ENCODE measurements around the gene ZNF491. TPM values are rescaled to one million over a fixed set of nuclear protein-coding genes. Genes with fewer than 3 reads are reported as not detected.

ZNF491 gene
- total and polyA plus RNA-seq, 9 of the 15 experiments (the other 6 are each of a cell fraction or from before 2014, with no cell fraction given): 0.19 to 0.95 (median 0.39) TPM; not detected in 1

DNA sequence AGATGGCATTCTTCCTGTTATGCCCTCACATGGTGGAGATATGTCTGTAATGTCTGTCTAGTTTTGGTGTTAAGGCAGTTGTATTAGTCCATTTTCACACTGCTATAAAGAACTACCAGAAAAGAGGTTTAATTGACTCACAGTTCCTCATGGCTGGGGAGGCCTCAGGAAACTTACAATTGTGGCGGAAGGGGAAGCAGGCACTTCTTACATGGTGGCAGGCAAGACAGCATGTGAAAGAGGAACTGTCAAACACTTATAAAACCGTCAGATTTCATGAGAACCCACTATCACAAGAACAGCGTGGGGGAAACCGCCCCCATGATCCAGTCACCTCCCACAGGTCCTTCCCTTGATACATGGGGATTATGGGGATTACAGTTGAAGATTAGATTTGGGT lies 28.3 kb upstream of the ZNF491 start:
- WGBS (ENCODE audit: insufficient coverage, low coverage, missing lambda C conversion rate): 76% methylated on average over 4 of the region's 4 CpGs
- BruUV-seq (replicated peaks): no TSS peak
- in situ Hi-C loops (cut with MboI) (no loop called here), intact Hi-C loops (cut with micrococcal nuclease) (loop anchor here (5.0 kb wide), 1 partner anchor 68 kb away; no protein-coding TSS in a partner anchor)
- ATAC-seq (no peak), FAIRE-seq (no peak), DNase-seq (ENCODE audit: extremely low read depth in 1 of 4, low spot score in 3 of 4) (no peak)
- Histone ChIP-seq H3K9me3 (replicated peaks; ENCODE audit: control insufficient read depth, insufficient read depth, low read depth, low read length) (peaks cover 17% of the 10 kb centered on the region), H3K4me3 (no peak overlapping the region), H3K9ac (ENCODE audit: insufficient read depth in 1 of 2, low read depth in 2 of 2, low read length in 2 of 2) (no peak overlapping the region), H3K36me3 (ENCODE audit: control insufficient read depth, insufficient read depth, low read length) (peaks cover 9% of the 10 kb centered on the region; the same call in 2 of the 3 replicates), H3K79me2 (ENCODE audit: control insufficient read depth, insufficient read depth, low read length) (peaks cover 32% of the 10 kb centered on the region), H2AFZ (ENCODE audit: low read depth, low read length) (no peak overlapping the region), H3K9me1 (ENCODE audit: control insufficient read depth, insufficient read depth, low read length) (no peaks in the 10 kb centered on the region), H3K4me2 (ENCODE audit: insufficient read depth, low read length) (no peak overlapping the region), H3K27ac (ENCODE audit: extremely low read depth, low read depth, low read length) (no peak overlapping the region), H3K4me1 (replicated peaks in 1 of 2; ENCODE audit: control insufficient read depth in 2 of 2, insufficient read depth in 2 of 2, low read length in 2 of 2) (peaks cover 7 to 18% of the 10 kb centered on the region in 2 experiments), H3K27me3 (ENCODE audit: control insufficient read depth in 2 of 2, insufficient read depth in 2 of 2, low read length in 2 of 2) (no peaks in the 10 kb centered on the region), H4K20me1 (replicated peaks; ENCODE audit: control insufficient read depth, insufficient read depth, low read length) (no peaks in the 10 kb centered on the region)
- ChIA-PET POLR2A (no interaction called here), CTCF (ENCODE audit: low intra/inter-chr PET ratio) (no interaction called here)
- TF ChIP-seq, protein P1, sequence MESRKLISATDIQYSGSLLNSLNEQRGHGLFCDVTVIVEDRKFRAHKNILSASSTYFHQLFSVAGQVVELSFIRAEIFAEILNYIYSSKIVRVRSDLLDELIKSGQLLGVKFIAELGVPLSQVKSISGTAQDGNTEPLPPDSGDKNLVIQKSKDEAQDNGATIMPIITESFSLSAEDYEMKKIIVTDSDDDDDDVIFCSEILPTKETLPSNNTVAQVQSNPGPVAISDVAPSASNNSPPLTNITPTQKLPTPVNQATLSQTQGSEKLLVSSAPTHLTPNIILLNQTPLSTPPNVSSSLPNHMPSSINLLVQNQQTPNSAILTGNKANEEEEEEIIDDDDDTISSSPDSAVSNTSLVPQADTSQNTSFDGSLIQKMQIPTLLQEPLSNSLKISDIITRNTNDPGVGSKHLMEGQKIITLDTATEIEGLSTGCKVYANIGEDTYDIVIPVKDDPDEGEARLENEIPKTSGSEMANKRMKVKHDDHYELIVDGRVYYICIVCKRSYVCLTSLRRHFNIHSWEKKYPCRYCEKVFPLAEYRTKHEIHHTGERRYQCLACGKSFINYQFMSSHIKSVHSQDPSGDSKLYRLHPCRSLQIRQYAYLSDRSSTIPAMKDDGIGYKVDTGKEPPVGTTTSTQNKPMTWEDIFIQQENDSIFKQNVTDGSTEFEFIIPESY (CRISPR knock-in tag; IDR thresholded peaks at IDR 0.05): peak; percentile 48; the same call in 1 of the 2 replicates
- no peak for TF ChIP-seq MTA1 (IDR thresholded peaks at IDR 0.05; ENCODE audit: borderline replicate concordance)
- TF ChIP-seq BMI1 (IDR thresholded peaks at IDR 0.05; ENCODE audit: low read length): no peak
- no peak for TF ChIP-seq ZNF551 (CRISPR knock-in tag; IDR thresholded peaks at IDR 0.05)
- TF ChIP-seq ZNF239 (CRISPR knock-in tag; IDR thresholded peaks at IDR 0.05): no peak
- no peak for TF ChIP-seq HDGF (IDR thresholded peaks at IDR 0.05)
- no peak for TF ChIP-seq ZBTB8A (IDR thresholded peaks at IDR 0.05; ENCODE audit: partially characterized antibody)
- no peak for TF ChIP-seq ZBTB49 (CRISPR knock-in tag; IDR thresholded peaks at IDR 0.05; ENCODE audit: borderline replicate concordance)
- TF ChIP-seq POLR2H (tag; IDR thresholded peaks at IDR 0.05; ENCODE audit: low read depth): no peak
- no peak for TF ChIP-seq POLR2G (IDR thresholded peaks at IDR 0.05; ENCODE audit: low read depth, low read length)
- no peak for TF ChIP-seq TFAM (CRISPR knock-in tag; conservative IDR thresholded peaks at IDR 0.05)
- TF ChIP-seq CHD1 (IDR thresholded peaks at IDR 0.05; ENCODE audit: low read length): no peak
- peak; percentile 77 for TF ChIP-seq ZNF766 (CRISPR knock-in tag; conservative IDR thresholded peaks at IDR 0.05)
- TF ChIP-seq ZNF431 (CRISPR knock-in tag; IDR thresholded peaks at IDR 0.05): no peak
- no peak for TF ChIP-seq GABPB1 (CRISPR knock-in tag; IDR thresholded peaks at IDR 0.05)
- TF ChIP-seq SPI1 (IDR thresholded peaks at IDR 0.05; ENCODE audit: borderline replicate concordance, low read depth, low read length): peak; percentile 27; the same call in 1 of the 2 replicates
- no peak for TF ChIP-seq ATF2 (CRISPR knock-in tag; IDR thresholded peaks at IDR 0.05)
- 0 out of 4 replicates have a peak, but pooled peaks of 1 of the 2 experiments have one; percentile 26 for TF ChIP-seq TRIM24 (IDR thresholded peaks at IDR 0.05)
- peak; percentile 66 for TF ChIP-seq ZFP36 (IDR thresholded peaks at IDR 0.05; ENCODE audit: low read depth, low read length, partially characterized antibody)
- TF ChIP-seq RBM15 (IDR thresholded peaks at IDR 0.05; ENCODE audit: insufficient read depth, low read length): no peak

All from K562 (cell line).